ENCODE measurements around the gene ABR.

ABR gene

GRCh38 chr17:1027044-1027443 is 152.7 kb downstream of the ABR start:
- in situ Hi-C loops (cut with HindIII; ENCODE audit: low sequenced_read_pairs) = loop anchor here (5.0 kb wide), 1 partner anchor 55 kb away; no protein-coding TSS in a partner anchor
- TF ChIP-seq CTCF (IDR thresholded peaks at IDR 0.05; ENCODE audit: low read depth, low read length, missing control alignments) = no peak
- H3K4me3 ChIP-seq (ENCODE audit: low read depth, low read length) = no peak overlapping the region
- DNase-seq (ENCODE audit: low read depth) = no peak

DNA sequence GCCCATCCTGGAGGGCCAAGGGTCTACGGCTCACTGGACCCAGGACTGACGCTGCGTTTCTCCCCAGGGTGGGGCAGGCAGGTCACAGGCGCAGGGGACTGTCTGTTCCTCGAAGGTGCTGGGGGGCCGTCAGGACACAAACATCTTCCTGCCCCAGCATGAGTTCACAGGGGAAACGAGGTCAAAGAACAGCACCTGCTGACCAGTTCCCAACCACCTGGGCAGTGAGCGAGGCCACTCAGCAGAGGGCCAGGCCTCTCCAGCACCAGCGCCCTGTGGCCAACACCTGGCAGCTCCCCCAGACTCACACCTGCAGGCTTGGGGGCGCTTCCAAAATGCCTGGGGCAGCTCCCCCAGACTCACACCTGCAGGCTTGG is 153.2 kb downstream of the ABR start:
- in situ Hi-C loops (cut with HindIII; ENCODE audit: low sequenced_read_pairs) = loop anchor here (5.0 kb wide), 1 partner anchor 56 kb away; no protein-coding TSS in a partner anchor
- TF ChIP-seq CTCF (IDR thresholded peaks at IDR 0.05; ENCODE audit: low read depth, low read length, missing control alignments) = no peak
- no peak for DNase-seq (ENCODE audit: low read depth)
- H3K4me3 ChIP-seq (ENCODE audit: low read depth, low read length) = no peak overlapping the region

- DNase-seq (ENCODE audit: low read depth) = no peak
- in situ Hi-C loops (cut with HindIII; ENCODE audit: low sequenced_read_pairs) = loop anchor here (5.0 kb wide), 1 partner anchor 56 kb away; no protein-coding TSS in a partner anchor
- H3K4me3 ChIP-seq (ENCODE audit: low read depth, low read length) = no peak overlapping the region
- no peak for TF ChIP-seq CTCF (IDR thresholded peaks at IDR 0.05; ENCODE audit: low read depth, low read length, missing control alignments)
Measured at GRCh38 chr17:1025733-1026598, 153.8 kb downstream of the ABR start.

DNA sequence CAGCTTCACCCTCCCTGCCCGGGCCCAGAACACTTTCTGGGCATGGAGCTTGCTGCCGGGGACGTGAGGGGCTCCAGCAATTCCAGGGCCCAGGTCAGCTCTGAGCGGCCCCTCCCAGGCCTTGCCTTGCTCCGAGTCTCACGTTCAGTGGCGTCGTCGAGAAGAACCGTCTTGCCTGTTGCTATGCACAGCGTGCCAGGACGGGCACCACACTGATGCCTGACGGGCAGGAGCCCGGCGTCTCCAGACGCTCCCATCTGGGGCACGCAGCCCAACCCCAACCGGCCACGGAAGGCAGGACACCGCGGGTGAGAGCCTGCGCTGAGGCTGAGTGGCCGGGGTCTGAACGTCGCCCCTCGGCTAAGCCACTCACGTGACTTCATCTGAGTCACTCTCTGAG is 155.7 kb downstream of the ABR start:
- no peak for DNase-seq (ENCODE audit: low read depth)
- no peak for TF ChIP-seq CTCF (IDR thresholded peaks at IDR 0.05; ENCODE audit: low read depth, low read length, missing control alignments)
- in situ Hi-C loops (cut with HindIII; ENCODE audit: low sequenced_read_pairs) = no loop called here
- H3K4me3 ChIP-seq (ENCODE audit: low read depth, low read length) = no peak overlapping the region

DNA sequence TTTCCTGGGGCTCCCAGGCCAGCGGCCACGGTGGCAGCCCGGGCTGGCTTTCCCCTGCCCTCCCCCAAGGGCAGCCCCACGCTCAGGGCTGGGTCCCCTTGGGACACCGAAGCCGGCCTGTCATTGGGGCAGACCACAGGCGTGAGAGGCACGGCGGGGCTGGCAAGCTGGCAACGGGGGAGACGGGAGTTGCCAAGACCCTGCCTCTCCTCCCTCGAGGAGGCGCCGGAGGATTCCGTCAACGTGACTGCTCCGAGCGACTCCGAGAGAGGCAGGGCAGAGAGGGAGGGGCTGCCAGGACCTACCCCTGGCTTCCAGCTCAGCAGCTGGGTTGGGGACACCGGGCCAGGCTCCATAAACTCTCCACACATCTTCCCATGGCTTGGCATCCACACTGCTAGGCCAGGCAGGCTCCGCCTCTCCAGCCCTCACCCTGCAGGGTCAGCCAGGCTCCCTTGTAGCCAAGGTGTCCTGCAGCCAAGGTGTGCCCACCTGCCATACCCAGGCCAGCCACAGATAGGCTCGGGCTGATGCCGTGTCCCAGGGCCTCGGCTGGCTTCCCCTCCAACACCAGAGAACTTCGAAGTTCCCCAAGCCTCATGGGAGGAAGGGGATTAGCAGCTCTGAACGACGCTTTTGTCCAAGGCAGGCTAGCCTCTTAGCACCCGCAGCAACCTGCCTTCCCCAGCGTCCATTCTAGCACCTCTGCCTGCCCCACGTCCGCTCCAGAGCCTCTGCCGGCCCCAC is 157.3 kb downstream of the ABR start:
- in situ Hi-C loops (cut with HindIII; ENCODE audit: low sequenced_read_pairs) = no loop called here
- H3K4me3 ChIP-seq (ENCODE audit: low read depth, low read length) = no peak overlapping the region
- no peak for TF ChIP-seq CTCF (IDR thresholded peaks at IDR 0.05; ENCODE audit: low read depth, low read length, missing control alignments)
- no peak for DNase-seq (ENCODE audit: low read depth)

GRCh38 chr17:1021147-1021546 is 158.6 kb downstream of the ABR start:
- DNase-seq (ENCODE audit: low read depth) = no peak
- no peak overlapping the region for H3K4me3 ChIP-seq (ENCODE audit: low read depth, low read length)
- no peak for TF ChIP-seq CTCF (IDR thresholded peaks at IDR 0.05; ENCODE audit: low read depth, low read length, missing control alignments)
- in situ Hi-C loops (cut with HindIII; ENCODE audit: low sequenced_read_pairs) = no loop called here
